B cell (primary cell): ENCODE data around the gene PCDHGA2.

Source experiments
- EZH2 ChIP-seq: IDR thresholded peaks from 2 replicates; pipeline ENCODE4 v1.6.1; 2012; ENCODE audit warnings: borderline replicate concordance, low read depth, mild to moderate bottlenecking, moderate library complexity, low read length; ENCODE audit not compliant: insufficient read depth, poor library complexity, severe bottlenecking
- TF ChIP-seq, protein P1 (sequence below): fragments of 200-600 bp; IDR thresholded peaks from one replicate; pipeline ENCODE4 v1.8.0; 2022; ENCODE audit warnings: antibody characterized with exemption, mild to moderate bottlenecking

DNA sequence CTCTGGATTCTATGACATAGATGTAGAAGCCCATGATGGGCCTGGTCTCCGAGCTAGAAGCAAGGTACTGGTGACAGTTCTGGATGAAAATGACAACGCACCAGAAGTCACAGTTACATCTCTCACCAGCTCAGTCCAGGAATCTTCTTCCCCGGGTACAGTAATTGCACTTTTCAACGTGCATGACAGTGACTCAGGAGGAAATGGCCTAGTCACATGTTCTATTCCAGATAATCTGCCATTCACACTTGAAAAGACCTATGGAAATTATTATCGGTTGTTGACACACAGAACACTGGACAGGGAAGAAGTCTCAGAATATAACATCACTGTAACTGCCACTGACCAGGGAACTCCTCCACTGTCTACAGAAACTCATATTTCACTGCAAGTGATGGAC, 17.6 kb downstream of the PCDHGA2 start:
- TF ChIP-seq, protein P1, sequence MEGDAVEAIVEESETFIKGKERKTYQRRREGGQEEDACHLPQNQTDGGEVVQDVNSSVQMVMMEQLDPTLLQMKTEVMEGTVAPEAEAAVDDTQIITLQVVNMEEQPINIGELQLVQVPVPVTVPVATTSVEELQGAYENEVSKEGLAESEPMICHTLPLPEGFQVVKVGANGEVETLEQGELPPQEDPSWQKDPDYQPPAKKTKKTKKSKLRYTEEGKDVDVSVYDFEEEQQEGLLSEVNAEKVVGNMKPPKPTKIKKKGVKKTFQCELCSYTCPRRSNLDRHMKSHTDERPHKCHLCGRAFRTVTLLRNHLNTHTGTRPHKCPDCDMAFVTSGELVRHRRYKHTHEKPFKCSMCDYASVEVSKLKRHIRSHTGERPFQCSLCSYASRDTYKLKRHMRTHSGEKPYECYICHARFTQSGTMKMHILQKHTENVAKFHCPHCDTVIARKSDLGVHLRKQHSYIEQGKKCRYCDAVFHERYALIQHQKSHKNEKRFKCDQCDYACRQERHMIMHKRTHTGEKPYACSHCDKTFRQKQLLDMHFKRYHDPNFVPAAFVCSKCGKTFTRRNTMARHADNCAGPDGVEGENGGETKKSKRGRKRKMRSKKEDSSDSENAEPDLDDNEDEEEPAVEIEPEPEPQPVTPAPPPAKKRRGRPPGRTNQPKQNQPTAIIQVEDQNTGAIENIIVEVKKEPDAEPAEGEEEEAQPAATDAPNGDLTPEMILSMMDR = no peak
- no peak for TF ChIP-seq EZH2
